Activated naive CD4-positive, alpha-beta T cell treated with Interleukin-2 at 50 U/mL for 16 hours (primary cell): ENCODE results near the gene ING3.
"Not testable (repeated sequence)": the region's sequence is repeated elsewhere in the genome, so short reads cannot be mapped to it uniquely, and the experiment has no call there.

ENCODE experiments used
- DNase-seq: peaks from one replicate; pipeline ENCODE4 v3.0.0-alpha.2; 2020

ING3 gene

DNA sequence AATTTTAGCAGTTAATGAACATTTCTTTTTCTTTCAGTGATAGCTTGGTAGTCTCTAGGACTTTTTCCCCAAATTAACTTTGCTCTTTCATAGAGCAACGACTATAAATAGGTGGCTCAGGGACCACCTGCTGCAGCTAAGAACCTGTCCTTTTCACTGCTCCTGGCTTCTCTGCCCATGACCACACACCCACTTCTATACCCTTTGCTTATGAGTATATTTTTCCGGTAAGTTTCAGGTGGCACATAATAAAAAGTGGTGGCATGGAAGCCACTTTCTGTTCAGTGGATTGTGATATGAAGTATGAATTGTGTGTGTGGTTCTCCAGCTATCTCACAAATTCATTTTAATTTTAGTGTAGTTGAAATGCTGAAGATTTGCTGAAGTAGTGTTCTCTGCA, 1.2 kb downstream of the ING3 start:
- no peak for DNase-seq

DNA sequence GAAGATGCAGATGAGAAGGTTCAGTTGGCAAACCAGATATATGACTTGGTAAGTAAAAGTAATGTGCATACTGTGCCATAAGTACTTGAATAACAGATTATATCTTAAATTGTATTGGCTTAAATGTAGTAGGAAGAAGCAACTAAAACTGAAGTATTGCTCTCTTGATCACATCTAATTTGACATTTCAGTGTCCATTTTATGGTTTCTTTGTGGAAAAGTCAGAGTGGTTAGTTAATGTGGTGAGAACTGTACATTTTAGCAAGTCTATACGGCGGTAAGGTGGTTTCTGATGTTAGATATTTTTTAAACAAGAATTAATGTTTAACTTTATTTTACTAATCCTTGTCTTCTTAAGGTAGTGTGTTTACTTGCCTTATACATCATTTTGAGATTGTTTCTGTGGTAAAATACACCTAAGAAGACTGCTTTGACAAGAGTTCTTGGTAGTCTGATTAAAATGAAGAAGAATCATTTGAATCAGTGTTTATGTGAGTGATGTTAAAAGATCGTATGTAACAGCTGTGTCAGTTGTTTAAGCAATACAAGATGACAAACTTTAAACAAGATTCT, 5.1 kb downstream of the ING3 start:
- DNase-seq: no peak

DNA sequence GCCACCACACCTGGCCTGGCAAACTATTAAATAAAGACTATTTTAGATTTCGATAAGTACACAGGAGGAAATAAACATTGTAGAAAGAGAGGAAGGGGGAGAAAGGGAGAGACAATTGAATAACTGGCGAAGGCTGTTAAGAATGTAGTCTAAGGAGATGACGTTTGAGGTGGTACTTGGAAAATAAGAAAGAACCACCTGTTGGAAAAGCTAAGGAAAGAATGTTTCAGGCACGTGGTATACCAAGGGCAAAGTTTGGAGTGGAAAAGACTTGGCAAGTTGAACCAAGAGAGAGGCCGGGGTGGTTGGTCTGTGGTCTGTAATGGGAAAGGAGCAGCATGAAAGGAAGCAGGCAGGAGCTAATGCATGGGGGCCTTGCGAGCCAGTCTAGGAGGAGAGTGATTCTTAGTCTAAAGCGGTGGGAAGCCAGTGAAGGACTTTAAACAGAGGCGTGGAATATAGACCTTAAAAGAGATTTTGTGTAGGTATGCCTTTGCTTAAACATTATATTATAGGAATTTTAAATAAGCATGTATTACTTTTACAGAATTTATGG, 9.4 kb downstream of the ING3 start:
- no peak for DNase-seq

DNA sequence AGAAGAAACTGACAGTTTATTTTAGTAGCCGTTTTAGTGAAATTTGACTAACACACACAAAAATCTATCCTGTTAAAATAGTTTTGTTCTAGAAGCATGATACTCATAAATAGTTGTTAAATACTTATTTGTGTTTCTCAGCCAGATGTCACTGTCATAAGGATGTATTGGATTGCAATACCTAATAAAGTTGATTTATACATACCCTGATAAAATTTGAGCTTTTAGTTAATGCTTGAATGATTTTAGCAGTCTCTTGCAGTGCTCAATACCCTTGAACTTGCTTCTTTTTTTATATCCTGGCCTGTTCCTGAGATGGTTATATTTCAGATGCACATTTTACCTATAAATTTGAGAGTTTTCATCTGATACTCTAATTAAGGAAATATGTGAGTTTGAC, 10.1 kb downstream of the ING3 start:
- DNase-seq: no peak

DNA sequence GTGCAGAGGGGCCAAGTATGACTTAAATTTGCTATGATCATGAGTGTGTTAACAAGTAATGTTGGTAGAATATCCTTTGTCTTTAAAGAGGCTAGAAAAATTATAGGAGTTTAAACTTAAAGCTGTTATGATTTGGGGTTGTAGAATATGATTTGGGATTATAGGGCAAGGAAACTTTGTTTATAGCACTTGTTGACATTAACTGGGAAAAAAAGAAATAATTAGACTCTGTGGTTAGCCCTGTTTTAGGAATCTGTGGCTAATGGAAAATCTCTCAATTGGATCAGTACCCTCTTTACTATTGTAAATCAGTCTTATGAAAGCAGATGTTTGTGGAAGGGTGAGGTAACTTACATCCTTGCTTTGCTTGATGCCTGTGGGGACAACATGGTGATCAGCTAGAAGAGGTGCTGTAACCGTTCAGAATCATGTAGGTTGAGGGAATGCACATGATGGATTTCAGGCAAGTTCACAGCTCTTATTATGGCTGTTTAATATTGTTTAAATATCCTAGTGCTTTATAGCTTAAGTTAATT, 11.1 kb downstream of the ING3 start:
- DNase-seq: no peak

DNA sequence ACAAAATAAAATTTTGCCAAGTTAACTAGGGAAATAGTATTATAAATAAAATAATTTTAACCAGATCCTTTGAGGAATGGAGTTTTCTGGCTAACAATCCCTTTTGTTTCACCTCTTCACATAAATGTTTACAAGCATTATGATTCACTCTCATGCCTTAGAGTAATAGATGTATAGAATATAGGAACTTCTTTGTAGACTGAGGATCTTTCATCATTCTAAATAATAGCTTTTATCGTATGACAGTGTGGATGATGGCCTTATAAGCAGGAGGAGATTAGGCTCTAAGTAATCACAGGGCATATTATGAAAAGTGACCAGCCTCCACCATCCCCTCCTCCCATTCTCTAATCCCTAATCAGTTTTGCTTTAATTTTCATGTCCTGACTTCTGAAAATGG, 13.5 kb downstream of the ING3 start:
- DNase-seq: no peak

DNA sequence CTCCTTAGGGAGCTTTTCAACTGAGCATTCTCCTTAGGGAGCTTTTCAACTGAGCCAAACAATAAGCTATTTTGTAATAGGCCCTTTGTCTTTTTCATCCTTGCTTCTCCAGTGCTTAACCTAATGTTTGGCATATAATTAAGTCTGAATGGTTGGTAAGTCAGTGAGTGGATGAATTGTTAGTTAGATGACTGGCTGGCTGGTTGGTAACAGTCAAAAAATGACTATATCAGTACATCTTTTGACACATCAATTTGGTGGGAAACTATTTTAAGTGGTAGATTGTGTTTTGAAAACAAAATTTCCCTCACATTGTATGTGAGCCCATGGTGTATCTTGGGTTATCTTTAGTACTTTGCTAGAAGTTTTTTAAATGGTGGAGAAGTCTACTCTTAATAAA, 16.4 kb downstream of the ING3 start:
- no peak for DNase-seq

DNA sequence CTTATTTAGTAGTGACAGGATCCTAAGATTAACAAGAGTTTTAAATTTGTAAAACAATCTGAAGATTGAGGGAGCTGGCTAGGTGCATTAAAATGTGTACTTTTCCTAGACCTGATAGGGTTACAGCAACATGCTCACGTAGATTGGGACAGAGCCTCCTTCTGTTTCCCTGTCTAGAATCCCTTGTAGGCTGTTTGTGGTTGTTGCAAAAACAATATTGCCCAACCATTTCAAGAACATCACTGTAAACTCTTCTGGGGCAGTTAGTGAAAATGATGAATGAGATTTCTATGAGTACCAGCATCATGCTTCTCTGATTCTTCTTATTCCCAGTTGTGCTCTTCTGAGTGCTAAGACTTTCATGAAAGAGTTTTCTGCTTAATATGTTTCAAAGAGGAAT, 23.3 kb downstream of the ING3 start:
- no peak for DNase-seq

DNA sequence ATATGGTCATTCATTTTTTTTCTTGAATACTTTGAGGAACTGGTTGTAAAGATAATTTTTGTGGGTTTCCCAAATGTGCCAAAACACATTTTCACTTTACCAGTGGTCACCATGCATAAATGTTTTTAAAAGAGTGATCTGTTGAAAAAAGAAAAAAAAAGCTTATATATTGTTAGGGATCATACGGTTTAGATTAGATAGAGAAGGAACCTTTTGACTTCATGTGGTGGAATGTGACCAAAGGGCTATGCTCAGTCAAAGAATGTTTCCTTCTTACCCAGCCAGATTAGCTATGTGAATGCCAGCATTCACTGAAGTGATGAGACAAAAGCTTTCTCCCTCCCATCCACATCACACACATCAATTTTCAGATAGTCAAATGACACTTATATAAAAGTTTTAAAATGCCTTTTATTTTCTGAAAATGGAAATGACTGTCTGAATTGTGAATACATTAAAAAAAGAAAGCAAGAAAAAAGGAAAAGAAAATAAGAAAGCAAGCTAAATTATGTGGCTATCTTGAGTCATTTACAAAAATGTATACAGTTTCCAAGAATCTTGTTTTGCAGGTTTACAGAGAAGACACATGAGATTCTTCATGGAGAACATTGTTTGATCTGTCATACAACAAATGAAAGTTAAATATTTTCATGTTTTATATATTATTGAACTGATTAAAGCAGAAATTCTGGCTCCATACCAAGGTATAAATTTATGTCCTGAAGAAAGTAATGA, 29.4 kb downstream of the ING3 start:
- no peak for DNase-seq

DNA sequence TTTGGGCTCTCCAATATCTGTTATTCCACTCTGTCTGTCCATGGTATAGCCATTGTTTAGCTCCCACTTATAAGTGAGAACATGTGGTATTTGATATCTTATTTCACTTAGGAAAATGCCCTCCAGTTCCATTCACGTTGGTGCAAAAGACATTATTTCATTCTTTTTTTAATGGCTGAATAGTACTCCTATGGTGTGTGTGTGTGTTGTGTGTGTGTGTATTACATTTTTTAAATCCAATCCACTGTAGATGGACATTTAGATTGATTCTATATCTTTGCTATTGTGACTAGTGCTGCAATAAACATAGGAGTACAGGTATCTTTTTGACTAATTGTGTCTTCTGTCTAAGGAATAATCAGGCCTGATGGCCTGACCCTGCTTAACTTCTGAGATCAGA, 30.5 kb downstream of the ING3 start:
- no peak for DNase-seq

DNA sequence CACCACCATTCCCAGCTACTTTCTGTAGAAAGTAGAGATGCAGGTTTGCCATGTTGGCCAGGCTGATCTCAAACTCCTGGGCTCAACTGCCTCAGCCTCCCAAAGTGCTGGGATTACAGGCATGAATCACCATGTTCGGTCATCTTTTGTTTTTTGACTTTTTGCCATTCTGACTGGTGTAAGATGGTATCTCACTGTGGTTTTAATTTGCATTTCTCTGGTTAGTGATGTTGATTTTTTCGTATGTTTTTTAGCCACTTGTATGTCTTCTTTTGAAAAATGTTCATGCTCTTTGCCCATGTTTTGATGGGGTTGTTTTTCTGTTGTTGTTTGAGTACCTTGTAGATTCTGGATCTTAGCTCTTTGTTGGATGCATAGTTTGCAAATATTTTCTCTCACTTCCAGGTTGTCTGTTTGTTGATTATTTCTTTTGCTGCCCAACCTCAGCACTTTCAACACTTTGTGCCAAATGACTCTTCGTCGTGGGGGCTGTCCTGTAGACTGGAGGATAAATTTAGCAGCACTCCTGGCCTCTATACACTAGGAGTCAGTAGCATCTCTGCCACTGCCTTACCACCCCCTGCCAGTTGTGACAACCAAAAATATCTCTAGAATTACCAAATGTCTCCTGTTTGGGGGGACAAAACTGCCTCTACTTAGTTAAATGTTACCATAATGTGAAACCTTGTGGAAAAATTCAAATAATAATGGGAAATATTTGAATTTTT, 31.5 kb downstream of the ING3 start:
- no peak for DNase-seq

DNA sequence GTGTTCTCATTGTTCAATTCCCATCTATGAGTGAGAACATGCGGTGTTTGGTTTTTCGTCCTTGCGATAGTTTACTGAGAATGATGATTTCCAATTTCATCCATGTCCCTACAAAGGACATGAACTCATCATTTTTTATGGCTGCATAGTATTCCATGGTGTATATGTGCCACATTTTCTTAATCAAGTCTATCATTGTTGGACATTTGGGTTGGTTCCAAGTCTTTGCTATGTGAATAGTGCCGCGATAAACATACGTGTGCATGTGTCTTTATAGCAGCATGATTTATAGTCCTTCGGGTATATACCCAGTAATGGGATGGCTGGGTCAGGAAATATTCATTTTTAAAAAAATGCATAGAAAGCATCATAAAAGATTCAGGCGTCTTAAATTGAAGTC, 33.0 kb downstream of the ING3 start:
- not testable (repeated sequence) for DNase-seq

DNA sequence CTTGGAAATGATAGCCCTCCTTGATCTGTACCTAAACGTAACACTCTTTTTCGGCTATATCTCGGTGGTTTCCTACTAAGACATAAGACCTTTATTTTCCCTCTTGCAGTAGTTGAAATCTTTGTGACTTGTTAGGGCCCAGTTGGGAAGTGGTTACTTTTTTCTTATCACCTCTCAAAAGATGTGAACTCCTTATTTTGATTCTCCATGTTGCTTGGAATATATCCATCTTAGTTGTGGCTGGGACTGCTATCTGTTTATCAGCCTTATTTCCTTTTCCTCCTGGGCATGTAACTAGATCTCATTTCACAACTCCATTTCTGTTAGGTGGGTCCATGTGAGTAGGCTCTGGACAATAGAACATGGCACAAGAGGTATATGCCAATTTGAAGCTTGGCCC, 33.8 kb downstream of the ING3 start:
- no peak for DNase-seq

DNA sequence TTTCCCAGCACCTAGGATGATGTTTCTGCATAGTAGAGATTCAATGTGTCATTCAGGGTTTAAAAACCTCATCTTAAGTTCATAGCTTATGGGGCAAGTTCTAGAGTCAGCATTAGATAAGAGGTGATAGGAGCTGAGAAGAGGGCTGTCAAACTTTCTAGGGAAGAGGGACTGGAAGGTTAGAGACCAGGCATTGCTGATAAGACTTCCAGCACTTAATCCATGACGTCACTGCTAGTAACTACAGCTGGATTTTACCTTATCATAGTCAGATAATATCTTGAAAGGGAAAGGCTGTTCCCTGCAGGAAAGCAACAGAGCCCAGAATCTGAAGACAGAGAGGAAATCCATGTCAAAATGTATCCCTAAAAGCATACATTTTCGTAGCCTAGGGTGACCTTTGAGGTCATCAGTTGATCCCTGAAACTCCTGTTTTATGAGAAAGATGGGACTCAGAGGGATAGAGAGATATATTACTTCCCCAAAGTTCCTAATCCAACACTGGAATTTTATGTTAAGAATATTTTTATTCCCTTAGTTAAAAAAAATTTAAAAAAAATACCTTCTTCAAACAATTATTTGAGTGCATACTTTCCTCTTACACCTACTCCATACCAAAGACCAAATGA, 34.7 kb downstream of the ING3 start:
- DNase-seq: no peak

DNA sequence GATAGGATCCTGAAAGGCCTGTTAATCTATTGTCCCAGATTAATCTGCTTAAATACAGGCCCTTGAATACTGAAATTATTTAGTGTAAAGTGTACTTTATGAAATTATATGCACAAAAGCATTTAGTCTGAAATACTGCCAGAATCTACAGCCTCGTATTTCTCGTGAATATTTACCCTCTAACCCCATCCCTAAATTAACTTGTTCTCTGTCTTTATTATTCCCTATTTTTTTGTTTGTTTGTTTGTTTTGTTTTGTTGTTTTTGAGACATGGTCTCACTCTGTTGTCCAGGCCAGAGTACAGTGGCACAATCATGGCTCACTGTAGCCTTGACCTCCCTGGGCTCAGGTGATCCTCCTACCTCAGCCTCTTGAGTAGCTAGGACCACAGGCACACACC, 35.3 kb downstream of the ING3 start:
- no peak for DNase-seq

DNA sequence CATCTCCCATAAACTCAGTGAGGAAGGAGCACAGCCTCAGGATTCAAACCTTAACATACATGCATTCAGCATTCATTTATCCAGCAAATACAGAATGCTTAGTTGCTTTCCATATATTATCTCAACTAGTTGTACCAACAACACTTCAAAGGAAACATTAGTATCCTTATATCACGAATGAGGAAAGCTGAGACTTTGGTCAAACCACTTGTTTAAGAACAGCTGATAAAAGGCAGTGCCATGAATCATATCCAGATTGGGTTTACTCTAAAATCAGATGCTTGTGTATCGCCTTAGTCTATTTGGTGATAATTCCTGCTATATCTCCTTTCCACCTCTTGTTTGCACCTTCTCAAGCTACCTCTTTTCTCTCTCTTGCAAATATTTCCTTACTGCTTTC, 36.1 kb downstream of the ING3 start:
- DNase-seq: no peak

DNA sequence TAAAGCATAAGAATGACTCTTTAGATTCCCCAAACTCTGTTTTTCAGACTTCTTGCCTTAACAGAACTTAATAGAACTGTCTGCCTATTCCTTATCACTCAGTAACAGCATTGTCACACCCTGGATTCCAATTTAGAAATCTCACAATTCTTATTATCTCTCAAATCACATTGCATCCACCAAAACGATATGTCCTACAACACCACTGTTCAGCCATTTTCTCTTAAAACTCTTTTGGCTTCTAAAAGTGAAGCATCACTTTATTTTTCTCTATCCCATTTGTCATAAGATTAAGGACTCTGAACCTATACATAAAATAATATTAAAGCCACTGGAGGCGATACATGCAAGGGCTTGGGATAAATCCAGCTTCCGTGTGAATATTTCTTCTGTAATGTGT, 36.7 kb downstream of the ING3 start:
- no peak for DNase-seq

DNA sequence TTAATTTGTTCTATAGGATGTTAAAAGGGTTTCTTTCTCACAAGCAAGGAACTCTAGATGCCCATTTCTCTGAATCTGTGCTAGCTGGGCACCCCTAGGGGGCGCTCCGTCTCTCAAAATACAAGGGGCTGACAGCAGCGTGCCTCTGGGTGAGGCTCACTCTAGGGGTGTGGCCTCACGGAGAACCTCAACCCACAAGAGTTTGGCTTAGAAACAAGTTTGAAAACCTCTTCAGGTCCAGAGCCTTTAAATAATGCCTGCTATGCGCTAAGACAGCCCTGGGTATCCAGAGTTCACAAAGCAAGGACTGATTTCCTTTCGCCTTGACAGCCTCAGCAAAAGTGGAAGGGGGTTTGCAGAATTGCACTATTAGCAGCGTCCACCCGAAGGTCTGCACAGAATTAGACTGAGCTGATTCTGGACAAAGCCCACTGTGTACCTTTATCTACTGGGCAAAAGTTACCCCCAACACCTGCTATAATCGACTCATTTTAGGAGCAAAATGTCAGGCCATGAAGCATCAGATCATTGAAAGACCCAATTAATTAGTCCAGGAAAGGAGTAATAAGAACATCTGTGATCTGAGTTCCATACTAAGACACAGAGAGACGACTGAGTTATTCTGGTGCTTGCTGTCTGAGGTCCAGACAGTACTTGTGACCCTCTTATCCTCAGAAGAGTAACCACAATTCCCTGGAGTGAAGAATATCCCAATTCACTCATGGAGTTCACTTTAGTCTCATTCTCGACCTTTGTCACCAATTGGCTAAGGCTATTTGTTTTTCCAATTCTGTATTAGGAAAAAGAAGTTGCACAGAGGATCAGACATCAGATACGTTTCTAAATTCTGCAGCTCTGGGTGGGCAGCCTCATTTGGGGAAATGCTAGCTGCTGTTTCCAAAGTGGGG, 37.4 kb downstream of the ING3 start:
- DNase-seq: peak; percentile 85

DNA sequence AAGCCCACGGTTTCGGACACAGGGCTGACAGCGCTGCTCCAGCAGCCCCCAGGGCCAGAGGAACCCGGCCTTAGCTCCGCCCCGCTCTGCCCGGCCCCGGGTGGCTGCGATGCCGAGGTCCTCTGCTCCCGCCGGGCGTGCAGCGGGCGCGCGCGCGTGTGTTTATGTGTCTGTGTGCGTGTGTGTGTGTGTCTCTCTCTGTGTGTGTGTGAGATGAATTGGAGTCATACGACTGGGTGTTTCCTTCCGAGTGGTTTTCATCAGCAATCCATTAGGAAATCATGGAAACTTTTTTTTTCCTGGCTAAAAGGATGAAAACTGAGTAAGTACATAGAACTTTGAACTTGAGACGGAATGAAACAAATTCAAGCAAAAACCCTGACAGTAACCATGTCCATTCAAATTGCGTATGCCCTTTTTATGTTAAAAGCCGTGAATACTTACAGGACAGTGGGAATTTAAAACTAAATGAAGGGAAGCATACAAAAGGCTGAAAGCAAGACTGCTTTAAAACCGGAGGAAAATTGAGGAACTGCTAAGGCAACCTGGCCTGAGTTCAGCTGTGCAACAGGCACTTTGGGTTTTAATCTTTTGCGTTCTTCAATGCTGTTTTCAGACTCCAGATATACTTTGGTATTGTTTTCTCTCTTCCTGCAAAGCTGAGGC, 38.1 kb downstream of the ING3 start, which contains the start of gene CPED1:
CPED1 (plus strand) TSS at position 121 of the 666 bp plus-strand sequence. CDS start 911 bp downstream, outside the sequence.
- DNase-seq: peak; percentile 30

DNA sequence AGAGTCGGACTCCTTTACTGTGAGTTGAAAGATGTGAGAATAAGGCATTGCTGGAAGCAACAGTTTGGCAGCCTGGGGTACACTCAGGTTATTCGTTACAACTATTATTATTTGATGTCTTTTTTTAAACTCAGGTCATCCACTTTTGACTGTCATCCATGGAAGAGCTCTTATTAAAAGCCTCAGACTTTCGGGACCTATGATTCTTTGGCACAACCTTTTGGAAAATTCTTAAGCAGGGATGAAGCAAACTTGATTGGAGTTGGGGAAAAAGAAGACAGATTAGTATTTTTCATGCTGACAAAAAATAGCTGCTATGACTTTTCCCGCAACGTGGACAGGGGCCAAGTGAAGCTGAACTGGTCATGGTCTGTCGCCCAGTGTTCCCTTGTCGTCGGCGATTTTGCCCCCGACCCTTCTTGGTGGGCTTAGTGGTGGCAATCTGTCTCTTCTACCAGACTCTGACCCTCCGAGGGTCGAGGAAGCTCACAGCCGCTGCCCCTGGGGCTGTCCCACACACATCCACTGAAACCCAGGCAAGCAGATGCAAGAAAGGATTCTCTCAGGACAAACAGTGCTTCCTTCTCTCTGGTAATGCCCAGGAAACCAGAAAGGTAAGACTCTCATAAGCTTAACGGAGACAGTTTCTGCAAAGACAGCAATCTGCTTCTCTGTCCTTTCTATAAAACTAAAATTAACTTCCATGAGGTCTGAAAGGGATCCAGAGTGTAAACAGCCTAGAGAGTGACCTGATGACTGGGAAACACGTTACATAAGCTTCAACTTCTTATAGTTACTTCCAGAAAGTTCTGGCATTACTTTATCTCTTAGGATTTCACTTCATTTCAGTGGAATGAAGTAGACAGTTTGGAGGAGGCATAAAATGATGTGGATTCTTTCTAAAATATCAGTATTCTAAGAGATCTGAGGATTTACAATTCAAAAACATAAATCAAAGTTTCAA, 39.0 kb downstream of the ING3 start:
- no peak for DNase-seq
